ENCODE data around the gene BAK1. TPM values are rescaled to one million over a fixed set of nuclear protein-coding genes. Genes with fewer than 3 reads are reported as not detected.

Gene BAK1
- total and polyA plus RNA-seq, 2 of the 13 experiments (the other 11 are each of a cell fraction or from before 2014, with no cell fraction given) = 15.0 to 23.8 TPM

DNA sequence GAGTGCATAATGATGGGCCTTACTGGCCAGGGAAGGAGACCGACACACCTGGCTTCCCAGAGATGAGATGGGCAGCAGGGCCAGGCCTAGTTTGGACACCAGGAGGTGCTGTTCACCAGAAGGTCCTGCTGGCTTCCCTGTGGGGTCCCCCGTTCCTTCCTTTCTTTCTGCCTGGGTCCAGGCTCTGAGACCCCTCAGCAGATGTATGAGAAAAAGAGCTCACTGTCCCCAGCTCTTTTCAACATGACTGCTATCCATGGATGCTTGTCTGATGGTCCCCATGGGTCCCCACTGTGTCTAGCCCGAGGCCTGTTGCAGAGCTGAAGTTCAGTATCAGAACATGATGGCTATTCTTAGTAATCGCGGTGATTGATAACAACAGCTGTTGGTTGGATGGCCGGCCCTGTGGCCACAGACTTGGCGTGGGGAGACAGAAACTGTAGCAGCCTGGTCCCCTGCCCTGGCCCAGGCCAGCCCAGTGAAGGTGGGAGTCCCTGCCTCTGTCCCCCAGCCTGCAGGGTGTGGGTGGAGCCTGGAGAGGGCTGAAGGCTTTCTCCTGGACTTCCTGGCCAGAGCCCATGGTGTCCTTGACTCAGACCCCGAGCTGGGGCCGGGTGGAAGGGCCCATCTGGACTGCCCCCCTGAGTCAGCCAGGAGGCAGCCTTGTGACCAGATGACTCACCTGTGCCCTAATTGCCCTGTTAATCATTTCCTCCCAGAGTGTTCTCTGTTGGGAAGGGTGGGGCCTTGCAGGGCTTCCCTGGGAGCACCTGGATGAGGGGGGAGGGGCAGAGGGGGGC, 9.9 kb upstream of the BAK1 start (continued):
- TF ChIP-seq, protein P1, sequence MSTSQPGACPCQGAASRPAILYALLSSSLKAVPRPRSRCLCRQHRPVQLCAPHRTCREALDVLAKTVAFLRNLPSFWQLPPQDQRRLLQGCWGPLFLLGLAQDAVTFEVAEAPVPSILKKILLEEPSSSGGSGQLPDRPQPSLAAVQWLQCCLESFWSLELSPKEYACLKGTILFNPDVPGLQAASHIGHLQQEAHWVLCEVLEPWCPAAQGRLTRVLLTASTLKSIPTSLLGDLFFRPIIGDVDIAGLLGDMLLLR (CRISPR knock-in tag; IDR thresholded peaks at IDR 0.05) = 0 out of 2 replicates have a peak, but pooled peaks have one; percentile 18
- TF ChIP-seq, protein P2, sequence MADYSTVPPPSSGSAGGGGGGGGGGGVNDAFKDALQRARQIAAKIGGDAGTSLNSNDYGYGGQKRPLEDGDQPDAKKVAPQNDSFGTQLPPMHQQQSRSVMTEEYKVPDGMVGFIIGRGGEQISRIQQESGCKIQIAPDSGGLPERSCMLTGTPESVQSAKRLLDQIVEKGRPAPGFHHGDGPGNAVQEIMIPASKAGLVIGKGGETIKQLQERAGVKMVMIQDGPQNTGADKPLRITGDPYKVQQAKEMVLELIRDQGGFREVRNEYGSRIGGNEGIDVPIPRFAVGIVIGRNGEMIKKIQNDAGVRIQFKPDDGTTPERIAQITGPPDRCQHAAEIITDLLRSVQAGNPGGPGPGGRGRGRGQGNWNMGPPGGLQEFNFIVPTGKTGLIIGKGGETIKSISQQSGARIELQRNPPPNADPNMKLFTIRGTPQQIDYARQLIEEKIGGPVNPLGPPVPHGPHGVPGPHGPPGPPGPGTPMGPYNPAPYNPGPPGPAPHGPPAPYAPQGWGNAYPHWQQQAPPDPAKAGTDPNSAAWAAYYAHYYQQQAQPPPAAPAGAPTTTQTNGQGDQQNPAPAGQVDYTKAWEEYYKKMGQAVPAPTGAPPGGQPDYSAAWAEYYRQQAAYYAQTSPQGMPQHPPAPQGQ (CRISPR knock-in tag; IDR thresholded peaks at IDR 0.05; ENCODE audit: borderline replicate concordance) = no peak
- TF ChIP-seq, protein P3, sequence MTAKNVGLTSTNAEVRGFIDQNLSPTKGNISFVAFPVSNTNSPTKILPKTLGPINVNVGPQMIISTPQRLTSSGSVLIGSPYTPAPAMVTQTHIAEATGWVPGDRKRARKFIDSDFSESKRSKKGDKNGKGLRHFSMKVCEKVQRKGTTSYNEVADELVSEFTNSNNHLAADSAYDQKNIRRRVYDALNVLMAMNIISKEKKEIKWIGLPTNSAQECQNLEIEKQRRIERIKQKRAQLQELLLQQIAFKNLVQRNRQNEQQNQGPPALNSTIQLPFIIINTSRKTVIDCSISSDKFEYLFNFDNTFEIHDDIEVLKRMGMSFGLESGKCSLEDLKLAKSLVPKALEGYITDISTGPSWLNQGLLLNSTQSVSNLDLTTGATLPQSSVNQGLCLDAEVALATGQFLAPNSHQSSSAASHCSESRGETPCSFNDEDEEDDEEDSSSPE (CRISPR knock-in tag; IDR thresholded peaks at IDR 0.05) = no peak; the same call in 1 of the 2 replicates
- TF ChIP-seq NCOR1 (IDR thresholded peaks at IDR 0.05; ENCODE audit: borderline replicate concordance, low read length) = 0 out of 2 replicates have a peak, but pooled peaks have one; percentile 43
- TF ChIP-seq SATB2 (CRISPR knock-in tag; IDR thresholded peaks at IDR 0.05) = 0 out of 2 replicates have a peak, but pooled peaks have one; percentile 1
- no peak for TF ChIP-seq GZF1 (CRISPR knock-in tag; IDR thresholded peaks at IDR 0.05)
- peak; percentile 17; the same call in 1 of the 2 replicates for TF ChIP-seq BCL6 (CRISPR knock-in tag; IDR thresholded peaks at IDR 0.05)
- TF ChIP-seq, protein P4, sequence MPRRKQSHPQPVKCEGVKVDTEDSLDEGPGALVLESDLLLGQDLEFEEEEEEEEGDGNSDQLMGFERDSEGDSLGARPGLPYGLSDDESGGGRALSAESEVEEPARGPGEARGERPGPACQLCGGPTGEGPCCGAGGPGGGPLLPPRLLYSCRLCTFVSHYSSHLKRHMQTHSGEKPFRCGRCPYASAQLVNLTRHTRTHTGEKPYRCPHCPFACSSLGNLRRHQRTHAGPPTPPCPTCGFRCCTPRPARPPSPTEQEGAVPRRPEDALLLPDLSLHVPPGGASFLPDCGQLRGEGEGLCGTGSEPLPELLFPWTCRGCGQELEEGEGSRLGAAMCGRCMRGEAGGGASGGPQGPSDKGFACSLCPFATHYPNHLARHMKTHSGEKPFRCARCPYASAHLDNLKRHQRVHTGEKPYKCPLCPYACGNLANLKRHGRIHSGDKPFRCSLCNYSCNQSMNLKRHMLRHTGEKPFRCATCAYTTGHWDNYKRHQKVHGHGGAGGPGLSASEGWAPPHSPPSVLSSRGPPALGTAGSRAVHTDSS (CRISPR knock-in tag; conservative IDR thresholded peaks at IDR 0.05) = no peak; the same call in 1 of the 2 replicates
- TF ChIP-seq PAF1 (CRISPR knock-in tag; IDR thresholded peaks at IDR 0.05) = no peak
- TF ChIP-seq POLR2AphosphoS2 (IDR thresholded peaks at IDR 0.05; ENCODE audit: low read depth, low read length) = no peak
- TF ChIP-seq ZSCAN30 (CRISPR knock-in tag; IDR thresholded peaks at IDR 0.05) = no peak
- TF ChIP-seq SP1 (IDR thresholded peaks at IDR 0.05) = no peak
- no peak for TF ChIP-seq SP1 (CRISPR knock-in tag; IDR thresholded peaks at IDR 0.05)
- TF ChIP-seq ZFP37 (CRISPR knock-in tag; IDR thresholded peaks at IDR 0.05; ENCODE audit: borderline replicate concordance) = no peak
- no peak for TF ChIP-seq SNAPC2 (CRISPR knock-in tag; IDR thresholded peaks at IDR 0.05)
- TF ChIP-seq, protein P5, sequence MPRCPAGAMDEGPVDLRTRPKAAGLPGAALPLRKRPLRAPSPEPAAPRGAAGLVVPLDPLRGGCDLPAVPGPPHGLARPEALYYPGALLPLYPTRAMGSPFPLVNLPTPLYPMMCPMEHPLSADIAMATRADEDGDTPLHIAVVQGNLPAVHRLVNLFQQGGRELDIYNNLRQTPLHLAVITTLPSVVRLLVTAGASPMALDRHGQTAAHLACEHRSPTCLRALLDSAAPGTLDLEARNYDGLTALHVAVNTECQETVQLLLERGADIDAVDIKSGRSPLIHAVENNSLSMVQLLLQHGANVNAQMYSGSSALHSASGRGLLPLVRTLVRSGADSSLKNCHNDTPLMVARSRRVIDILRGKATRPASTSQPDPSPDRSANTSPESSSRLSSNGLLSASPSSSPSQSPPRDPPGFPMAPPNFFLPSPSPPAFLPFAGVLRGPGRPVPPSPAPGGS (CRISPR knock-in tag; IDR thresholded peaks at IDR 0.05) = no peak
- 0 out of 2 replicates have a peak, but pooled peaks have one; percentile 16 for TF ChIP-seq BHLHE40 (IDR thresholded peaks at IDR 0.05; ENCODE audit: low read length)
- TF ChIP-seq ZNF569 (CRISPR knock-in tag; IDR thresholded peaks at IDR 0.05; ENCODE audit: borderline replicate concordance) = no peak
- TF ChIP-seq, protein P6, sequence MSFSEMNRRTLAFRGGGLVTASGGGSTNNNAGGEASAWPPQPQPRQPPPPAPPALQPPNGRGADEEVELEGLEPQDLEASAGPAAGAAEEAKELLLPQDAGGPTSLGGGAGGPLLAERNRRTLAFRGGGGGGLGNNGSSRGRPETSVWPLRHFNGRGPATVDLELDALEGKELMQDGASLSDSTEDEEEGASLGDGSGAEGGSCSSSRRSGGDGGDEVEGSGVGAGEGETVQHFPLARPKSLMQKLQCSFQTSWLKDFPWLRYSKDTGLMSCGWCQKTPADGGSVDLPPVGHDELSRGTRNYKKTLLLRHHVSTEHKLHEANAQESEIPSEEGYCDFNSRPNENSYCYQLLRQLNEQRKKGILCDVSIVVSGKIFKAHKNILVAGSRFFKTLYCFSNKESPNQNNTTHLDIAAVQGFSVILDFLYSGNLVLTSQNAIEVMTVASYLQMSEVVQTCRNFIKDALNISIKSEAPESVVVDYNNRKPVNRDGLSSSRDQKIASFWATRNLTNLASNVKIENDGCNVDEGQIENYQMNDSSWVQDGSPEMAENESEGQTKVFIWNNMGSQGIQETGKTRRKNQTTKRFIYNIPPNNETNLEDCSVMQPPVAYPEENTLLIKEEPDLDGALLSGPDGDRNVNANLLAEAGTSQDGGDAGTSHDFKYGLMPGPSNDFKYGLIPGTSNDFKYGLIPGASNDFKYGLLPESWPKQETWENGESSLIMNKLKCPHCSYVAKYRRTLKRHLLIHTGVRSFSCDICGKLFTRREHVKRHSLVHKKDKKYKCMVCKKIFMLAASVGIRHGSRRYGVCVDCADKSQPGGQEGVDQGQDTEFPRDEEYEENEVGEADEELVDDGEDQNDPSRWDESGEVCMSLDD (CRISPR knock-in tag; IDR thresholded peaks at IDR 0.05; ENCODE audit: borderline replicate concordance) = 0 out of 2 replicates have a peak, but pooled peaks have one; percentile 87

Measured in HepG2 (cell line).